KOPT-K1 (cell line): Measurements from ENCODE around the gene YWHAE.

Experiments
- H3K27ac ChIP-seq: fragments of 200-600 bp; sonication (generic); 2 replicates; pipeline ENCODE4 v1.5.1; 2016; ENCODE audit warnings: antibody characterized with exemption, mild to moderate bottlenecking, low read depth, low read length; ENCODE audit not compliant: poor library complexity, severe bottlenecking
- H3K36me3 ChIP-seq: fragments of 200-600 bp; sonication (generic); 2 replicates; pipeline ENCODE4 v1.5.1; 2017; ENCODE audit warnings: antibody characterized with exemption, mild to moderate bottlenecking, low read length, moderate library complexity; ENCODE audit not compliant: insufficient read depth
- H3K9me3 ChIP-seq: fragments of 200-600 bp; sonication (generic); 2 replicates; pipeline ENCODE4 v1.5.1; 2017; ENCODE audit warnings: antibody characterized with exemption, low read length, mild to moderate bottlenecking; ENCODE audit not compliant: insufficient read depth, poor library complexity, severe bottlenecking

The YWHAE gene

GRCh38 chr17:1304962-1305563 is 95.0 kb downstream of the YWHAE start:
- Histone ChIP-seq H3K36me3 (no peaks in the 10 kb centered on the region), H3K27ac (no peak overlapping the region), H3K9me3 (no peaks in the 10 kb centered on the region)

GRCh38 chr17:1304522-1304921 is 95.5 kb downstream of the YWHAE start:
- Histone ChIP-seq H3K27ac (no peak overlapping the region), H3K36me3 (no peaks in the 10 kb centered on the region), H3K9me3 (no peaks in the 10 kb centered on the region)

- Histone ChIP-seq H3K9me3 (no peaks in the 10 kb centered on the region), H3K27ac (no peak overlapping the region), H3K36me3 (no peaks in the 10 kb centered on the region)
Observed at GRCh38 chr17:1302761-1303160, 97.3 kb downstream of the YWHAE start.

- Histone ChIP-seq H3K9me3 (no peaks in the 10 kb centered on the region), H3K27ac (no peak overlapping the region), H3K36me3 (no peaks in the 10 kb centered on the region)
Observed at GRCh38 chr17:1301546-1301945, 98.5 kb downstream of the YWHAE start.

GRCh38 chr17:1300371-1300905 is 99.6 kb downstream of the YWHAE start:
- Histone ChIP-seq H3K9me3 (no peaks in the 10 kb centered on the region), H3K27ac (no peak overlapping the region), H3K36me3 (no peaks in the 10 kb centered on the region)

GRCh38 chr17:1299552-1300370 is 100.3 kb downstream of the YWHAE start:
- Histone ChIP-seq H3K9me3 (no peaks in the 10 kb centered on the region), H3K36me3 (no peaks in the 10 kb centered on the region), H3K27ac (no peak overlapping the region)

GRCh38 chr17:1298606-1299005 is 101.4 kb downstream of the YWHAE start:
- H3K27ac ChIP-seq = peak overlapping the region; percentile 13
- H3K9me3 ChIP-seq = no peaks in the 10 kb centered on the region
- no peaks in the 10 kb centered on the region for H3K36me3 ChIP-seq
